Measurements from ENCODE around the gene PPP1R2.
A peak's percentile ranks its signal among the peaks of the same experiment; 100 is the strongest.
"Not testable (repeated sequence)": the region's sequence is repeated elsewhere in the genome, so short reads cannot be mapped to it uniquely, and the experiment has no call there.

The PPP1R2 gene

GRCh38 chr3:195542698-195543499, at the start of gene PPP1R2:
Gene PPP1R2 (minus strand): TSS chr3:195543325. CDS start chr3:195543025, 300 bp downstream.
- peak in 55 of 56 donors; percentile 30 to 95 (median 84) for DNase-seq

- DNase-seq = no peak
Measured at GRCh38 chr3:195591852-195592251, 48.7 kb upstream of the PPP1R2 start.

- no peak for DNase-seq
Measured at GRCh38 chr3:195591220-195591619, 48.1 kb upstream of the PPP1R2 start.

GRCh38 chr3:195590381-195590780, 47.3 kb upstream of the PPP1R2 start:
- not testable (repeated sequence) for DNase-seq

GRCh38 chr3:195589796-195590195, 46.7 kb upstream of the PPP1R2 start:
- DNase-seq = not testable (repeated sequence)

- DNase-seq = no peak
Measured at GRCh38 chr3:195587824-195588223, 44.7 kb upstream of the PPP1R2 start.

- DNase-seq = no peak
Measured at GRCh38 chr3:195587406-195587805, 44.3 kb upstream of the PPP1R2 start.

- peak in 3 of 56 donors; percentile 21 to 33 (median 23) for DNase-seq
Measured at GRCh38 chr3:195584543-195584870, 41.4 kb upstream of the PPP1R2 start.

- peak in 52 of 56 donors; percentile 17 to 85 (median 68) for DNase-seq
Measured at GRCh38 chr3:195583831-195584542, 40.9 kb upstream of the PPP1R2 start, which contains the start of gene APOD. Gene APOD (minus strand): TSS chr3:195583940. CDS start chr3:195579461, 4,479 bp downstream.

GRCh38 chr3:195582947-195583346, 39.8 kb upstream of the PPP1R2 start:
- DNase-seq = peak in 18 of 56 donors; percentile 9 to 47 (median 21)

GRCh38 chr3:195580744-195581443, 37.8 kb upstream of the PPP1R2 start:
- peak in 43 of 56 donors; percentile 14 to 78 (median 47) for DNase-seq

- DNase-seq = no peak
Measured at GRCh38 chr3:195579281-195579680, 36.2 kb upstream of the PPP1R2 start.

- no peak for DNase-seq
Measured at GRCh38 chr3:195578565-195578964, 35.4 kb upstream of the PPP1R2 start.

- no peak for DNase-seq
Measured at GRCh38 chr3:195577645-195578177, 34.6 kb upstream of the PPP1R2 start.

GRCh38 chr3:195574497-195575304, 31.6 kb upstream of the PPP1R2 start:
- no peak for DNase-seq

- no peak for DNase-seq
Measured at GRCh38 chr3:195573611-195574496, 30.7 kb upstream of the PPP1R2 start.

GRCh38 chr3:195571361-195571760, 28.2 kb upstream of the PPP1R2 start:
- DNase-seq = no peak

- no peak for DNase-seq
Measured at GRCh38 chr3:195570912-195571311, 27.8 kb upstream of the PPP1R2 start.

- DNase-seq = no peak
Measured at GRCh38 chr3:195570344-195570743, 27.2 kb upstream of the PPP1R2 start.

- DNase-seq = no peak
Measured at GRCh38 chr3:195568630-195569029, 25.5 kb upstream of the PPP1R2 start.

Data from nucleus accumbens (tissue), 56 donors.